Mucosa of descending colon (tissue), 3 donors: ENCODE results near the gene IRGQ. TPM values are rescaled to one million over a fixed set of nuclear protein-coding genes. Genes with fewer than 3 reads are reported as not detected.
"Not testable (repeated sequence)": the region's sequence is repeated elsewhere in the genome, so short reads cannot be mapped to it uniquely, and the experiment has no call there.

ENCODE experiments used
- ATAC-seq: fragments of 200-7000 bp; cut with Tn5 transposase; one replicate; pipeline ENCODE4 v1.9.1; 2020; ENCODE audit warnings: mild to moderate bottlenecking, moderate library complexity
- DNase-seq, 3 donors: peaks; one replicate each; pipeline ENCODE4 v3.0.0-alpha.2; 2020
- H3K36me3 ChIP-seq: fragments of 200-600 bp; one replicate; pipeline ENCODE4 v1.8.0; 2021; ENCODE audit warnings: low read depth, mild to moderate bottlenecking
- H3K4me1 ChIP-seq: fragments of 200-600 bp; one replicate; pipeline ENCODE4 v1.8.0; 2021; ENCODE audit warnings: low read depth, mild to moderate bottlenecking
- H3K4me3 ChIP-seq: fragments of 200-600 bp; one replicate; pipeline ENCODE4 v1.8.0; 2021; ENCODE audit warnings: mild to moderate bottlenecking
- H3K9me3 ChIP-seq: fragments of 200-600 bp; one replicate; pipeline ENCODE4 v1.8.0; 2021; ENCODE audit warnings: mild to moderate bottlenecking
- intact Hi-C, 2 donors: fragments of 100-400 bp; cut with DNase I in 1 of 2; cut with micrococcal nuclease in 1 of 2; formaldehyde crosslinking; loops; one replicate each; pipeline versions ENCODE4 v1.11.0 to v1.11.1; 2022; cut with DNase I, micrococcal nuclease
- total RNA-seq, 3 donors: library from RNA; stranded (reverse); fragmentation: NEBNext Ultra II Directional in 2 of 3; extraction: Animal tissue kit (Norgen Biotek cat#: 25700) in 2 of 3; gene quantifications; one replicate each; pipeline versions ENCODE4 v1.2.1 to v1.2.4, GENCODE V29; 2021 to 2023
- TF ChIP-seq, protein P1 (sequence below): fragments of 200-600 bp; IDR thresholded peaks from one replicate; pipeline ENCODE4 v1.8.0; 2022; ENCODE audit warnings: antibody characterized with exemption, mild to moderate bottlenecking
- donor health status: DM: no; HTN: no; CAD: no; lungs with moderate emphysema.
- donor health status: DM: no; HTN: no; CAD: no.
- donor health status: DM: no; HTN: yes; CAD: no.

Gene IRGQ
- total RNA-seq, 3 donors from 2014 or later = 18.9 to 29.4 (median 21.9) TPM

- intact Hi-C loops = loop anchor here in 1 of 2 donors (10.0 kb wide), 1 partner anchor 82 kb away; the partner anchor contains the start of gene CADM4
- H3K4me3 ChIP-seq = no peak overlapping the region
- TF ChIP-seq, protein P1, sequence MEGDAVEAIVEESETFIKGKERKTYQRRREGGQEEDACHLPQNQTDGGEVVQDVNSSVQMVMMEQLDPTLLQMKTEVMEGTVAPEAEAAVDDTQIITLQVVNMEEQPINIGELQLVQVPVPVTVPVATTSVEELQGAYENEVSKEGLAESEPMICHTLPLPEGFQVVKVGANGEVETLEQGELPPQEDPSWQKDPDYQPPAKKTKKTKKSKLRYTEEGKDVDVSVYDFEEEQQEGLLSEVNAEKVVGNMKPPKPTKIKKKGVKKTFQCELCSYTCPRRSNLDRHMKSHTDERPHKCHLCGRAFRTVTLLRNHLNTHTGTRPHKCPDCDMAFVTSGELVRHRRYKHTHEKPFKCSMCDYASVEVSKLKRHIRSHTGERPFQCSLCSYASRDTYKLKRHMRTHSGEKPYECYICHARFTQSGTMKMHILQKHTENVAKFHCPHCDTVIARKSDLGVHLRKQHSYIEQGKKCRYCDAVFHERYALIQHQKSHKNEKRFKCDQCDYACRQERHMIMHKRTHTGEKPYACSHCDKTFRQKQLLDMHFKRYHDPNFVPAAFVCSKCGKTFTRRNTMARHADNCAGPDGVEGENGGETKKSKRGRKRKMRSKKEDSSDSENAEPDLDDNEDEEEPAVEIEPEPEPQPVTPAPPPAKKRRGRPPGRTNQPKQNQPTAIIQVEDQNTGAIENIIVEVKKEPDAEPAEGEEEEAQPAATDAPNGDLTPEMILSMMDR = no peak
- H3K9me3 ChIP-seq = no peaks in the 10 kb centered on the region
- no peaks in the 10 kb centered on the region for H3K4me1 ChIP-seq
- no peaks in the 10 kb centered on the region for H3K36me3 ChIP-seq
- DNase-seq = no peak
- ATAC-seq = no peak
Observed at GRCh38 chr19:43552616-43553015, 43.3 kb downstream of the IRGQ start.

- DNase-seq (no peak), ATAC-seq (no peak)
- H3K4me1 ChIP-seq = no peaks in the 10 kb centered on the region
- TF ChIP-seq, protein P1 = no peak
- H3K4me3 ChIP-seq = no peak overlapping the region
- H3K36me3 ChIP-seq = no peaks in the 10 kb centered on the region
- intact Hi-C loops = loop anchor here in 1 of 2 donors (10.0 kb wide), 1 partner anchor 83 kb away; the partner anchor contains the start of gene CADM4
- no peaks in the 10 kb centered on the region for H3K9me3 ChIP-seq
Observed at GRCh38 chr19:43552198-43552450, 43.8 kb downstream of the IRGQ start.

- DNase-seq (no peak), ATAC-seq (no peak)
- TF ChIP-seq, protein P1 = no peak
- no peaks in the 10 kb centered on the region for H3K4me1 ChIP-seq
- no peaks in the 10 kb centered on the region for H3K36me3 ChIP-seq
- no peak overlapping the region for H3K4me3 ChIP-seq
- no peaks in the 10 kb centered on the region for H3K9me3 ChIP-seq
- intact Hi-C loops = loop anchor here in 1 of 2 donors (10.0 kb wide), 1 partner anchor 83 kb away; the partner anchor contains the start of gene CADM4
Observed at GRCh38 chr19:43551399-43552197, 44.3 kb downstream of the IRGQ start.

DNA sequence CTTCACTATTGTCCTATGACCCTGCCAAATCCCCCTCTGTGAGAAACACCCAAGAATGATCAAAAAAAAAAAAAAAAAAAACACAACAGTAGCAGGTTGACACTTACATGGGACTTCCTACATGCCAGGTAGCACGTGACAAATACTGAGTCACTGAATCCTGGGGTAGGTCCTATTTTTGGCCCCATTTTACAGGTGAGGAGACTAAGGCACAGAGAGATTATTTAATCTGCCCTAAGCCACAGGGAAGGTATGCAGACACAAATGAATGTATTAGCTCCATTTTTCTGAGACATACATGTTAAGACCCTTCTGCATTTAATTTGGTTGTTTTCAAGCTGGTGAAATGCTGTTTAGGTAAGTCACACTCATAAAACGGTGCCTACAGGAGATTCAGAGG, 47.2 kb downstream of the IRGQ start:
- Histone ChIP-seq H3K4me3 (no peak overlapping the region), H3K4me1 (no peaks in the 10 kb centered on the region), H3K9me3 (no peaks in the 10 kb centered on the region), H3K36me3 (no peaks in the 10 kb centered on the region)
- intact Hi-C loops = no loop called here
- ATAC-seq = no peak
- no peak for DNase-seq
- TF ChIP-seq, protein P1 = no peak

DNA sequence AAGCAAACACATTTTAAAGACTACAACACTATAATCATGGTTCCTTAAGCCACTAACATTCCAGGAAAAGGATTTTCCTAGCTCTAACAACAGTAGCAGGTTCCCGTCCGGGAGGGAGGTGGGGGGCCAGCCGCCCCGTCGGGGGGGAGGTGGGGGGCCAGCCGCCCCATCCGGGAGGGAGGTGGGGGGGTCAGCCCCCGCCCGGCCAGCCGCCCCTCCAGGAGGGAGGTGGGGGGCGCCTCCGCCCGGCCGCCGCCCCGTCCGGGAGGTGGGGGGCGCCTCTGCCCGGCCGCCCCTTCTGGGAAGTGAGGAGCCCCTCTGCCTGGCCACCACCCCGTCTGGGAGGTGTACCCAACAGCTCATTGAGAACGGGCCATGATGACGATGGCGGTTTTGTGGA, 48.0 kb downstream of the IRGQ start:
- H3K4me1 ChIP-seq, H3K9me3 ChIP-seq, intact Hi-C loops, DNase-seq, ATAC-seq, H3K4me3 ChIP-seq, H3K36me3 ChIP-seq: not testable (repeated sequence)

GRCh38 chr19:43546581-43546980, 49.4 kb downstream of the IRGQ start:
- H3K9me3 ChIP-seq = no peaks in the 10 kb centered on the region
- H3K4me3 ChIP-seq = no peak overlapping the region
- no peak for ATAC-seq
- no peak for DNase-seq
- H3K4me1 ChIP-seq = no peaks in the 10 kb centered on the region
- TF ChIP-seq, protein P1 = no peak
- intact Hi-C loops = no loop called here
- no peaks in the 10 kb centered on the region for H3K36me3 ChIP-seq
